HG03196 (cell line): Measurements from ENCODE around the gene AKAP6.
"Not testable (repeated sequence)": the region's sequence is repeated elsewhere in the genome, so short reads cannot be mapped to it uniquely, and the experiment has no call there.

Experiments used
- ATAC-seq: cut with Tn5 transposase; IDR thresholded peaks from one replicate; pipeline ENCODE4 v1.9.1; 2021; ENCODE audit not compliant: unreplicated experiment

Gene AKAP6

GRCh38 chr14:32443890-32444661 is 115.0 kb downstream of the AKAP6 start:
- no peak for ATAC-seq

GRCh38 chr14:32447371-32447770 is 118.3 kb downstream of the AKAP6 start:
- no peak for ATAC-seq

- ATAC-seq: no peak
These were observed 120.5 kb downstream of the AKAP6 start for GRCh38 chr14:32449648-32450047.

- ATAC-seq: no peak
These were observed 122.0 kb downstream of the AKAP6 start for GRCh38 chr14:32450919-32451675.

- ATAC-seq: no peak
These were observed 125.0 kb downstream of the AKAP6 start for GRCh38 chr14:32453857-32454810.

- ATAC-seq: no peak
These were observed 128.3 kb downstream of the AKAP6 start for GRCh38 chr14:32457213-32457920.

GRCh38 chr14:32458720-32459119 is 129.6 kb downstream of the AKAP6 start:
- ATAC-seq: no peak

- ATAC-seq: no peak
These were observed 131.2 kb downstream of the AKAP6 start for GRCh38 chr14:32460267-32460666.

GRCh38 chr14:32462553-32462952 is 133.5 kb downstream of the AKAP6 start:
- ATAC-seq: not testable (repeated sequence)

GRCh38 chr14:32468955-32469354 is 139.9 kb downstream of the AKAP6 start:
- ATAC-seq: no peak

- ATAC-seq: no peak
These were observed 140.5 kb downstream of the AKAP6 start for GRCh38 chr14:32469388-32470160.

GRCh38 chr14:32470161-32470715 is 141.1 kb downstream of the AKAP6 start:
- ATAC-seq: no peak

GRCh38 chr14:32471181-32471580 is 142.1 kb downstream of the AKAP6 start:
- no peak for ATAC-seq

GRCh38 chr14:32472076-32472475 is 143.0 kb downstream of the AKAP6 start:
- ATAC-seq: no peak

- ATAC-seq: no peak
These were observed 143.7 kb downstream of the AKAP6 start for GRCh38 chr14:32472512-32473463.

- no peak for ATAC-seq
These were observed 144.4 kb downstream of the AKAP6 start for GRCh38 chr14:32473464-32473855.

- ATAC-seq: no peak
These were observed 145.5 kb downstream of the AKAP6 start for GRCh38 chr14:32474478-32475195.

- no peak for ATAC-seq
These were observed 147.4 kb downstream of the AKAP6 start for GRCh38 chr14:32476532-32476931.
